GM21515 (cell line): ENCODE measurements around the gene PTP4A2.

Experiments
- ATAC-seq: cut with Tn5 transposase; IDR thresholded peaks from one replicate; pipeline ENCODE4 v1.9.1; 2021; ENCODE audit not compliant: unreplicated experiment

The PTP4A2 gene

GRCh38 chr1:31865728-31866449, 72.3 kb downstream of the PTP4A2 start:
- no peak for ATAC-seq

- no peak for ATAC-seq
Observed at GRCh38 chr1:31862071-31862470, 76.1 kb downstream of the PTP4A2 start.

GRCh38 chr1:31861346-31861745, 76.8 kb downstream of the PTP4A2 start:
- ATAC-seq = no peak

GRCh38 chr1:31860581-31860980, 77.6 kb downstream of the PTP4A2 start:
- ATAC-seq = no peak

- ATAC-seq = no peak
Observed at GRCh38 chr1:31859719-31860118, 78.4 kb downstream of the PTP4A2 start.

GRCh38 chr1:31859044-31859443, 79.1 kb downstream of the PTP4A2 start:
- ATAC-seq = no peak

DNA sequence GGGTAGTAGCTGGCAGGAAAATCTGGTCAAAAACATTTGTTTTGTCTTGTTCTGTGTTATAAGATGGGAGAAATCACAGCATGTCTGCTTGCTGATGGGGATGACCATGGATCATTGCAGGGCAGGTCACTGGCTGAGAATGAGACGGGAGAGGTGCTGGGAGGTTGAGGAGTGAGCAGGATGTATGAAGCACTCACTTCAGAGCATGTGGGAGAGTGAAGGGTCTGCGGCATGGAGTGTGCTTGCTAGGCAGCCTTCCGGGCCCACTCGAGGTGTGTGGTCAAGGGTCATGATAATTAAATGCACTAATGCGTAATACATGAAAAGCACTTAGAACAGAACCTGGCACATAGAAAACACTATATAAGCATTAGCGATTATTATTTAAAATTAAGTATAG, 80.3 kb downstream of the PTP4A2 start:
- ATAC-seq = no peak
